ENCODE data around the gene ATP5MC3.

DNA sequence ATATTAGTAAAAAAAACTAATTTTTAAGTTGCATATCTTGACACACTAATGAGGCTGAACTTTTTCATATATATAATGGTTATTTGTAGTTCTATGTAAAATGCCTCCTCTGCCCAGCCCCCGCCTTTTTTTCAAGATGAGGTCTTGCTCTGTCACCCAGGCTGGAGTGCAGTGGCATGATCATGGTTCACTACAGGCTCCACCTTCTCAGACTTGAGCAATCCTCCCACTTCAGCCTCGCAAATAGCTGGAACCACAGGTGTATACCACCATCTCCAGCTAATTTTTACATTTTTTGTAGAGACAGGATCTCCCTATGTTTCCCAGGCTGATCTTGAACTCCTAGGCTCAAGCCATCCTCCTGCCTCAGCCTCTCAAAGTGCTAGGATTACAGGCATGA is 37.8 kb downstream of the ATP5MC3 start:
- TF ChIP-seq CTCF (IDR thresholded peaks at IDR 0.05), result no peak
- no peak for TF ChIP-seq POLR2A (IDR thresholded peaks at IDR 0.05)

Data from testis (tissue), 2 donors.